GM21576 (cell line): Measurements from ENCODE around the gene CRYGS.
A peak's percentile ranks its signal among the peaks of the same experiment; 100 is the strongest.
"Not testable (repeated sequence)": the region's sequence is repeated elsewhere in the genome, so short reads cannot be mapped to it uniquely, and the experiment has no call there.

Experiments
- ATAC-seq: cut with Tn5 transposase; IDR thresholded peaks from one replicate; pipeline ENCODE4 v1.9.1; 2021; ENCODE audit warnings: mild to moderate bottlenecking, moderate library complexity; ENCODE audit not compliant: unreplicated experiment

Gene CRYGS

GRCh38 chr3:186564586-186564985, 20.4 kb upstream of the CRYGS start:
- no peak for ATAC-seq

DNA sequence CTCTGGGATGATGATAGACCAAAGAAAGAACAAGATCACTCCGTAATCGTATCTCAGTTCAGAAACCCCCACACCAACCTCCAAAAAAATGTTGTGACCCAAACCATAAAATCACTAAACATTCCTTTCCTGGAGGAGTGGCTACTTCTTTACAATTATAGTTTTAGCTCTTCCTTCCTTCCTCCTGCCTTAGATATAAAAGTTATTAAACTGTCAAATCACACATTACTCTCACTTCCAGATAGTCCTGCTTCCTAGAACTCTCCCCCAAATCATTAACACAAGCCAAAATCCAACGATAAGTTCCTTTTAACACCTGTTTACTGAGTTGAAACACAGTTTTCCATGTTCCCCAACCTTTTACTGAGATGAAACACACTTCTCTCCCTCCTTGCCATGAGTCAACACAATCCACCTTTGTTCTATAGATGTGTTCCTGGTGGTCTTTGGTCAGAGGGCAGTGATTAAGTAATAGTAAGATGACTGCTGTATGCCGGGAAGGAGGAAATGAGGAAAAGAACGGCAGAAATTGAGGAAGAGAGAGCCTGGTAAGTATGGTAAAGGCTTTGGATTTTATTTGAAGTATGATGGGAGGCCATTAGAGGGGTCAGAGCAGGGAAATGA, 8.3 kb upstream of the CRYGS start:
- no peak for ATAC-seq

GRCh38 chr3:186551387-186551786, 7.2 kb upstream of the CRYGS start:
- no peak for ATAC-seq

DNA sequence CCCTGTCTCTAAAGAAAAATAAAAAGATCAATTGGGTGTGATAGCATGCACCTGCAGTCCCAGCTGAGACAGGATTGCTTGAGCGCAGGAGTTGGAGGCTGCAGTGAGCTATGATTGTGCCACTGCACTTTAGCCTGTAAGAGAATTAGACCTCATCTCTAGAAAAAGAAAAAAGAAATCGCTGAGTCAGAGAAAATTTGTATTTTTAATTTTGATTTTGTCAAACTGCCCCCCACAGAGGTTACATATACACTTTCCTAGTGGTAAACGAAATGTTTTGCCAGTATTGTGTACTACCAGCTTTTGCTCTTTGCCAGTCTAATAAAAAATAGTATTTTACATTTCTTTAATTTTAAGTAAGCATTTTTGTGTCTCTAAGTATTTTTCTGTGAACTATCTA, 5.3 kb upstream of the CRYGS start:
- no peak for ATAC-seq

GRCh38 chr3:186540835-186541226, 3.3 kb downstream of the CRYGS start:
- no peak for ATAC-seq

GRCh38 chr3:186540221-186540834, 3.9 kb downstream of the CRYGS start:
- peak; percentile 61 for ATAC-seq

GRCh38 chr3:186538779-186539178, 5.4 kb downstream of the CRYGS start:
- ATAC-seq: no peak

- ATAC-seq: no peak
Observed at GRCh38 chr3:186536883-186537844, 7.0 kb downstream of the CRYGS start.

DNA sequence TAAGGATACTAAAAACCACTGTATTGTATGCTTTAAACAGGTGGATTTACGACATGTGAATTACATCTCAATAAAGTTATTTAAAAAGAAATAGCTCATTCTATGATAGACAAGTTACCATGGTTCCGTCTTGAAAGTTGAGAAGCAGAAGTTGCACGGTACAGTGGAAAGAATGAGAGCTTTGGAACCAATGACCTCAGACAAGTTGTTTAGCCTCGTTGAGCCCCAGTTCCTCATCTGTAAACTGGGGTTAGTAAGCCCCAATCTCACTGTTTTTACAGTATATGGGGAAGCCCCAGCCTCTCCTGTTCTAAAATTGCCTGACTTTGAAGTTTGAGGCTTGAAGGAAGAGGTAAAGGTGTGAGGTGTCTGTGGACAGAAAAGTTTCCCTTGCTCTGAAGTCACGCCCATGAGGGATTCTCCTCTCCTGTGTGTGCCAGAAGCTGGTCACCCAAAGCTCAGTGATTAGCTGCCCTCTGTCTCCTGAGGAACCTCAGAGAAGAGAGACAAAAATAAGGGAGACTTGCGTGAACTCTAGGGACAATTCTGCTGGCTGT, 10.0 kb downstream of the CRYGS start:
- peak; percentile 88 for ATAC-seq

DNA sequence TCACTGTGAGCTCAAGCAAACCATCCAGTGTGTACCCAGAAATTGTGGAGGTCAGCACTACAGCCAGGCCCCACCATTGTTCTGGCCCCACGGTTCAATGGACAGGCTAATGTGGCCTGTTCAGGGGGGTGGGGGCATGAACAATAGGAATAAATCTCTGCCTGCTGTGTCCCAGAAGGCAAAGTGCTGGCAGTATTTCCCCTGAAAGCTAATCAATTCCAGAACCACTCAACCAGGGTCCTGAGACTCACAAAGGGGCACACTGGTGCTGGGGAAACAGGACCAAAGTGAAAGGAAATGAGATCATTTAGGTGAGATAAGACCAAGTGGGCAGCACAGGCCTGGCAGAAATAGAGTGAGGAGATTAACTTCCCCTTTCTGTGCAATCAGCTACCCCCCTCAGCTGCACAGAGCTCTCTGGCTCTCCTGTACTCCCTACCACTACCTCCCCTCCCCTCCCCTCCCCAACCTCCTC, 11.5 kb downstream of the CRYGS start:
- peak; percentile 55 for ATAC-seq

- ATAC-seq: not testable (repeated sequence)
Observed at GRCh38 chr3:186531694-186532093, 12.5 kb downstream of the CRYGS start.

DNA sequence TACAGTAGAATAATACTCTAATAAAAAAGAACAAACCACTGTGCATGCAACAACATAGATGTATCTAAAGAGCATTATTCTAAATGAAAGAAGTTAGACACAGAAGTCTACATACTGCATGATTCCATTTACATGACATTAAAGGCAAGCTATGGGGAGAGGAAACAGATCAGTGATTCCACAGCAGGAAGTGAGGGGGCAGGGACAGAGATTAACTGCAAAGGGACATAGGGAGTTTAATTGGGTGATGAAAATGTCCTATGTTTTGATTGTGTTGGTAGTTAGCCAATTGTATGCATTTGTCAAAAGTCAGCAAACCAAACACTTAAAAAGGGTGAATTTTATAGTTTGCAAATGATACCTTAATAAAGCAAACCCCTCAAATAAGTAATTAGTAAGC, 13.8 kb downstream of the CRYGS start:
- no peak for ATAC-seq

DNA sequence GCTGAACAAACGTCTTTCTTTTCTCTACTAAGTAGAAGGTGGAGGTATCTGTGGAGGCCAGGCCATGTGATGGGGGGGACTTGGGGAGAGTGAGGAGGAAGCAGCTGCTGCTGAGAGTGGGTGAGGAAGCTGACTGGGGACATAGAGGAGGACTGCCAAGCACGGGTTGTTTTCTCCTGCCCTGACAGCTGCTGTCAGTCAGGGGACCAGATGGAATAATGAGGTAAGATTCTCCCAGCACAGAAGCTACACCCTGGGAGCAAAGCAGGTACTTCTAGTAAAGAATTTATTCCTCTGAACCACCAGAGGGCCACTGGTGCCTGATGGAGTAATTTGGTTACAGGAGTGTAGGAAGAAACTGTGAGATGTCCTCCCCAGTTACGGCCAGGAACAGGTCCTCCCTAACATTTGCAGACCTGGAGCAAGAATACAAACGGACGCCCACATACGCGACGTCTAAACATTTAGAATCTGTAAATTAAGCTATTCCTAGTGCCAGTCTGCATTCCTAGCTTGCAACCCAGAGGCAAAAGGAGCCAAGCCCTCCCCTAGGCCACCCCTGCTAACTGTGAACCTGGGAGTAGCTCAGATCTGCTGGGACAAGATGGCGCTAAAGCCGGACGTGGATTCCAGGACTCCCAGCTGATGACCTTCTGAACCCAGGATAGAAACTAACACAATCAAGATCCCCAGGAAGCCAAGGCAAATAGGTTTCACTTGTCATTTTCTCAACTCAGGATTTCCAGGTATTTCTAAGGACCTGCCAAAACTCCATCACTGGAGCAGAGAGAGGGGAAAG, 14.8 kb downstream of the CRYGS start:
- ATAC-seq: no peak

DNA sequence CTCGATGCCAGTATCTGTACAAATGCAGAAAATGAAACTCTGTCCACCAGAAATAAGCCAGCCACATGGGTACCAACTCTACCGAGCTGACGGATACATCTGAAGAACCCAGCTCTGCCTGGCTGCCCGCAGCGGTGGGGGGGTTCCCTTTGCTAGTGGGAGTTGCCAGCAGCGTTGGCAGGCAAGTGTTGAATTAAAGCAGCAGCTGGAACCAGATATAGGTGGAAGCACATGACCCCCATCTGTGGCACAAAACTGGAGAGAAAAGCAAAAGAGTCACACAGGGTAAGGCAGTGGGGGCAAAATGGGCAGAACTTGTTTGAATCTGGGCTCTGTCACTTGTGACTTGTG, 17.9 kb downstream of the CRYGS start:
- peak; percentile 39 for ATAC-seq

DNA sequence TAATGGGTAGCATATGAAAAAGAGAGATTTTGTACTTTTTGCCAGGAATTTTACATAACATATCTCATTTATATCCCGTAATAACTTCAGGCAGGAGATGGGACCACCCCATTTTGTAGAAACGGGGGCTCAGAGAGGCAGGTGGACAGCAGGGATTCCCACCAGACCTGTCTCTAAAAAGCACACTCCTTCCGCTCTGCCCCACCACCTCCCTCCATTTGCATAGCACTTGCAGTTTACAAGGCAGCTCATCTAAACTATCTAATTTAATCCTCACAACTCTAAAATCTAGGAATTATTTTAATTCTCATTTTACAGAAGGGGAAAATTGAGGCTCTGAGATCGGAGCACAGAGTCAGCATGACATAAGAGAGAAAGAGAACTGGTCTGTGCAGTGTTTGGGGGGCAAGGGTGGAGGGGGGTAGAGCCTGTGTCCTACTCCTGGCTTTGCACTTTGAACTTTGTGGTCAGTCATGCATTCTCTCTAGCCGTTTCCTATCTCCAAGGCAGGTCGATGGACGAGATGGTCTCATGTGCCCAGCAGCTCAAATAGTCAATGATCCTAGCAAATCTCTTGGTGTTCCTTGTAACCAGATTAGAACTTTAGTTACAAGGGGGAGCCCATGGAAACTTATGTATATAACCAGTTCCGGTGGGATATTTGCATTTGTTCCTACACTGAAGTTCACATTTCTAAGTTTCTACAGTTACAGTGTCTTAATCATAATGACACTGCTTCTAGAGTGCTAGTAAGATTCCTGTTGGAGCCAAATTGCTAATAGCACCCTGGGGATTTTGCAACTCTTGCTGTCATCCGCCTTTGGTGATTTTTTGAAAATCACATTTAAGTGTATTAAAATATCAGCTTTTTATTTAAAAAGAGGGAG, 18.6 kb downstream of the CRYGS start:
- no peak for ATAC-seq

DNA sequence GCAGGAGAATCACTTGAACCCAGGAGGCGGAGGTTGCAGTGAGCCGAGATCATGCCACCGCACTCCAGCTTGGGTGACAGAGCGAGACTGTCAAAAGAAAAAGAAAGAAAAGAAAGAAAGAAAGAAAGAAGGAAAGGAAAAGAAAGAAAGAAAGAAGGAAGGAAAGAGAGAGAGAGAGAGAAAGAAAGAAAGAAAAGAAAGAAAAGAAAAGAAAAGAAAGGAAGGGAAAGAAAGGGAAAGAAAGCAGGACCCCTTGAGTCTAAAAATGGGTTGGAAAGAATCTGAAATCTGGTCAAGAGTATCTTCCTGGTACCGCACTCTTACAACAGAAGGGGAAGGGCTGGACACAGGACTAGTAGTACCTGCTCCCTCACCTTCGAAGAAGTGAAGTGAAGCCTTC, 19.6 kb downstream of the CRYGS start:
- no peak for ATAC-seq

DNA sequence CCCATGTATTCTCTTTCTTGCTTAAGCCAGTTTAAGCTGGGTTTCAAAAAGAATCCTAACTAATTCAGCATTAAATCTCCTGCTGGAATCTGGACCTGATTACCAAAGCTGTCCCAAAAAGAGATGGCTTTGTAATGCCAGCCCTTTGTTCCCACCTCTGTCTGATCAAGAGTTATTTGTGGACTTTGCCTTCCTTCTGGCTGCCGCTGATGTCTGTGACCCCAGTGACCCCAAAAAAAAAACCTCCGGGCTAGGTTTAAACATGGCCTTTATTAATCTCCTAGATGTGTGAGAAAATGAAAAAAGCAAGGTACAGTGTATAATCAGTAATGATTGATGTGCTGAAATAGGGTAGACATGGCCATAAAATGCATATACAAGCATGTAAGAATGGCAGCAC, 20.7 kb downstream of the CRYGS start:
- ATAC-seq: no peak

GRCh38 chr3:186523022-186523421, 21.2 kb downstream of the CRYGS start:
- ATAC-seq: no peak

DNA sequence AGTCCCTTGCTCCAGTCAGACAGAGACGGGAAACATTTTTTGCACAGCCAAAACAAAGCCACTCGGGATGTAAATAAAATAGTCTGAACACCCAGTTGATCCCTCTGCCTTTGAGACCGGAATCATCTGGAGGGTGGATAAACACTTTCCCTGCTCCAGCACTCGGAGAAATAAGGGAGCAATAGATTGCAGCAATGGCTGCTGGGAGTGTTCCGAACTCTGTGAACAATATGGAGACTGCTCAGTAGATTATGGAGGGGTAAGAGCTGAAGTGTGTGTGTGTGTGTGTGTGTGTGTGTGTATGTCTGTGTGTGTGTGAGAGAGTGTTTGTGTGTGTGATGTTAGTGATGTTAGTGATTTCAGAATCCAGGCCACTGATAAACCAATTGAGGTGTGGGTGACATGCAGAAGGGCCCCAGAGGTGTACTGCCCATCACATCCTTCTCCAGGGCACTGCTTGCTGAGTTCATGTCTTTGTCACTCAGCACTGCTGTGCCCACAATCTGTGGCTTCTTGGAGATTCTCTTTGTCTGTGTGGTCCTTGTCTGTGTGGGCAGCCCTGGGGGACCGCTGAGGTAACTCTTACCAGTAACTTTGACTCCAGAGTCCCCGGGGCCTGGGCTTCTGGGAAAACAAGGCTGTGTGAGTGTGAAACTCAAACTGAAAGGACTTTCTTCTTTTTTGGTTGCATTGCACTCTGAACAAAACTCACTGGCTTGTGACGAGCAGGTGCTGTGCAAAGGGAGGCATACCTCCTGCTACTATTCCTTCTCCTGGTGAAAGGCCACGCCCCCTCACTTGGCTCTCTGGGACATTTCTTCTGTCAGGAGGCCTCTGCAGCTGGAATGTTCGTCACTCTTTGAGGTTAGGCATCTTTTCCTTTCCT, 23.0 kb downstream of the CRYGS start:
- peak; percentile 68 for ATAC-seq
